Natural killer cell treated with Interleukin-12 subunit alpha and Interleukin-12 subunit beta and Interleukin-15 and Interleukin-18, amount 100 ng/mL, for 72 hours (primary cell): ENCODE data around the gene RPA4. TPM values are rescaled to one million over a fixed set of nuclear protein-coding genes. Genes with fewer than 3 reads are reported as not detected.
"Not testable (repeated sequence)": the region's sequence is repeated elsewhere in the genome, so short reads cannot be mapped to it uniquely, and the experiment has no call there.

Experiments used
- ATAC-seq, 2 donors: fragments of 150-1000 bp; cut with Tn5 transposase in 1 of 2; sonication (Bioruptor Pico), chemical (Tn5 transposase) in 1 of 2; 2 replicates each; pipeline ENCODE4 v1.10.0; 2021
- DNase-seq: peaks from one replicate; pipeline ENCODE4 v3.0.0; 2022; ENCODE audit warnings: low spot score
- H3K27ac Mint-ChIP-seq, 2 donors: 1 replicate in 1 of 2; 2 replicates in 1 of 2; pipeline ENCODE4 v1.8.0; 2022; ENCODE audit warnings: mixed read lengths in 2 of 2, mild to moderate bottlenecking in 1 of 2, moderate library complexity in 1 of 2
- H3K27me3 Mint-ChIP-seq, 2 donors: 1 replicate in 1 of 2; 2 replicates in 1 of 2; pipeline ENCODE4 v1.8.0; 2022; ENCODE audit warnings: mixed read lengths in 2 of 2
- H3K36me3 Mint-ChIP-seq: one replicate; pipeline ENCODE4 v1.8.0; 2022; ENCODE audit warnings: mixed read lengths
- H3K4me1 Mint-ChIP-seq, 2 donors: 1 replicate in 1 of 2; 2 replicates in 1 of 2; pipeline ENCODE4 v1.8.0; 2022; ENCODE audit warnings: low read depth in 2 of 2, mixed read lengths in 2 of 2, mild to moderate bottlenecking in 1 of 2
- H3K4me3 Mint-ChIP-seq: one replicate; pipeline ENCODE4 v1.8.0; 2022; ENCODE audit warnings: mixed read lengths
- H3K9me3 Mint-ChIP-seq: 2 replicates; pipeline ENCODE4 v1.8.0; 2022; ENCODE audit warnings: mixed read lengths
- total RNA-seq, 2 donors: library from RNA; stranded (reverse); gene quantifications; one replicate each; pipeline ENCODE4 v1.2.3, GENCODE V29; 2022

The RPA4 gene
- total RNA-seq: 1 to 10 TPM; 3.9 to 4.0 TPM

DNA sequence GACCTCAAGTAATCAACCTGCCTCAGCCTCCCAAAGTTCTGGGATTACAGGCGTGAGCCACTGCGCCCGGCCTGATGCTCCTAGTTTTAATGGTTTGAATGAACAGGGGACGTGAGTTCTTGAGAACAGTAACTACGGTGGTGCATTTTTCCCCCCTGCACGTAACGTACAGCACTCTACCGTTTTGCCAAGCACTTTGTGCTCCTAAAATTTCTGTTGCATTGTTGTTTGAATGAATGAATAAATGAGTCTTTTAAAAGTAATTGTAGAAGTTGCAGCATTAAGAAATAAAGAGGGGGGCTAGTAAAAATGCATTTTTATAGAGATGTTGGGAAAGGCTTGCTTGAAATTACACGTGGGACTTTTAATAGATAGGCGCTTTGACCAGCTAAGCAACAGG lies at the start of gene RPA4:
RPA4 (plus strand) TSS at position 301 of the 400 bp plus-strand sequence. CDS start 403 bp downstream, outside the sequence.
- DNase-seq: no peak
- no peak within 1 kb of the TSS for H3K4me3 Mint-ChIP-seq
- ATAC-seq: no peak
- no peaks in the 10 kb centered on the region for H3K9me3 Mint-ChIP-seq
- H3K4me1 Mint-ChIP-seq: no peaks in the 10 kb centered on the region
- H3K27me3 Mint-ChIP-seq: no peaks in the 10 kb centered on the region
- no peak within 1 kb of the TSS for H3K27ac Mint-ChIP-seq
- H3K36me3 Mint-ChIP-seq: no peaks in the 10 kb centered on the region

DNA sequence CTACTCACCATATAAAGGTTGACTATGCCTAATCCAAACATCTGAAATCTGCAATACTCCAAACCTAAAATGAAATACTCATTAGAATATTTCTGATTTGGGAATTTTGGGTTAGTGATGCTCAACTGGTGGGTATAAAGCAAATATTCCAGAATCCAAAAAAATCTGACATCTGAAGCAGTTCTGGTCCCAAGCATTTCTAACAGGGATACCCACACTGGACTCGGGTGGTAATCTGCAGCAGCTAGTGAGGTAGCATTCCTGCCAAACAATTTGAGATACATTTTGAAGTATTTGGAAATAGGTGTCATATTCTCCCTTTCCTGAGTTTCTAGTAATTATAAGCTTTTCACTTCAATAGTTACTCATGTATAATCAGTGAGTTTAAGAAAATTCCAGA lies 49.6 kb upstream of the RPA4 start:
- no peaks in the 10 kb centered on the region for H3K9me3 Mint-ChIP-seq
- no peak overlapping the region for H3K27ac Mint-ChIP-seq
- H3K36me3 Mint-ChIP-seq: no peaks in the 10 kb centered on the region
- no peak for ATAC-seq
- H3K27me3 Mint-ChIP-seq: no peaks in the 10 kb centered on the region
- H3K4me3 Mint-ChIP-seq: no peak overlapping the region
- no peaks in the 10 kb centered on the region for H3K4me1 Mint-ChIP-seq
- DNase-seq: no peak

DNA sequence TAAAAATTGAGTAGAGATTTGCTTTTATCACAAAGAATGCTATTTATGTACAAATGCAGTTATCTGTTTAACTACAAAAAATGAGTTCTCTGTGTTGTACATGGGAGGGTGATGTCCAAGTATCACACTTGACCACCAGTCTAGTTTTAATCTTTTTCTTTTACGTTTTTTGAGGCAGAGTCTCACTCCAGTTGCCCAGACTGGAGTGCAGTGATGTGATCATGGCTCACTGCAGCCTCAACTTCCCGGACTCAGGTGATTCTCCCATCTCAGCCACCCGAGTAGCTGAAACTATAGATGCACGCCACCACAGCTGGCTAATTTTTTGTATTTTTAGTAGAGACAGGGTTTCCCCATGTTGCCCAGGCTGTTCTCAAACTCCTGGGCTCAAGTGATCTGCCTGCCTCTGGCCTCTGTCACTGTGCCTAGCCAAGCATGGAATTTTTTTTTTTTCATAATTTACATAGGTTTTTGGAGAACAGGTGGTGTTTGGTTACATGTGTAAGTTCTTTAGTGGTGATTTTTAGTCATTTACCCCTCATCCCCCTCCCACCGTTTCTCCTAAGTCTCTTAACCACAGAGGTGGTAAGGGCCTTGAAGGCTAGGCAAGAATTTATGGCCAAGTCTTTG lies 47.9 kb upstream of the RPA4 start:
- ATAC-seq (no peak), DNase-seq (no peak)
- H3K36me3 Mint-ChIP-seq: no peaks in the 10 kb centered on the region
- no peaks in the 10 kb centered on the region for H3K27me3 Mint-ChIP-seq
- no peak overlapping the region for H3K27ac Mint-ChIP-seq
- no peaks in the 10 kb centered on the region for H3K4me1 Mint-ChIP-seq
- no peak overlapping the region for H3K4me3 Mint-ChIP-seq
- no peaks in the 10 kb centered on the region for H3K9me3 Mint-ChIP-seq

- Mint-ChIP-seq H3K27ac (no peak overlapping the region), H3K27me3 (no peaks in the 10 kb centered on the region), H3K36me3 (no peaks in the 10 kb centered on the region), H3K4me3 (no peak overlapping the region), H3K4me1 (no peaks in the 10 kb centered on the region), H3K9me3 (no peaks in the 10 kb centered on the region)
- no peak for ATAC-seq
- DNase-seq: no peak
Measured at GRCh38 chrX:96837808-96838207, 45.9 kb upstream of the RPA4 start.

- DNase-seq (no peak), ATAC-seq (no peak)
- Mint-ChIP-seq H3K27ac (no peak overlapping the region), H3K9me3 (no peaks in the 10 kb centered on the region), H3K4me1 (no peaks in the 10 kb centered on the region), H3K4me3 (no peak overlapping the region), H3K36me3 (no peaks in the 10 kb centered on the region), H3K27me3 (no peaks in the 10 kb centered on the region)
Measured at GRCh38 chrX:96838537-96838936, 45.2 kb upstream of the RPA4 start.

- Mint-ChIP-seq H3K36me3 (no peaks in the 10 kb centered on the region), H3K27ac (no peak overlapping the region)
- ATAC-seq: no peak
Measured at GRCh38 chrX:96841325-96841724, 42.4 kb upstream of the RPA4 start.

DNA sequence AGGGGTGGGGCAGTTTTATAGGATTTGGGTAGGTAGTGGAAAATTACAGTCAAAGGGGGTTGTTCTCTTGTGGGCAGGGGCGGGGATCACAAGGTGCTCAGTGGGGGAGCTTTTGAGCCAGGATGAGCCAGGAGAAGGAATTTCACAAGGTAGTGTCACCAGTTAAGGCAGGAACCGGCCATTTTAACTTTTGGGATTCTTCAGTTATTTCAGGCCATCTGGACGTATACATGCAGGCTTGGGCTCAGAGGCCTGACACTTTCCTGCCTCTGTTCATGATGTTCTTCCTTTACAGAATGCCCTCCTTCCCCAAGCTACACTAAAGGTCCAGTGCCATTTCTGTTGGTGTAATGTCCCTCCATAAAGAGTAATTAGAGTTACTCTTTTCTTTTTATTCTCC lies 41.8 kb upstream of the RPA4 start:
- not testable (repeated sequence) for H3K27ac Mint-ChIP-seq, H3K9me3 Mint-ChIP-seq, DNase-seq, ATAC-seq, H3K4me1 Mint-ChIP-seq, H3K27me3 Mint-ChIP-seq, H3K4me3 Mint-ChIP-seq, H3K36me3 Mint-ChIP-seq

More at GRCh38 chrX:96841325-96841724, 42.4 kb upstream of the RPA4 start:
- Mint-ChIP-seq H3K4me1 (no peaks in the 10 kb centered on the region), H3K4me3 (no peak overlapping the region), H3K9me3 (no peaks in the 10 kb centered on the region), H3K27me3 (no peaks in the 10 kb centered on the region)
- no peak for DNase-seq

- H3K36me3 Mint-ChIP-seq: no peaks in the 10 kb centered on the region
- no peak overlapping the region for H3K4me3 Mint-ChIP-seq
- no peak overlapping the region for H3K27ac Mint-ChIP-seq
- no peaks in the 10 kb centered on the region for H3K27me3 Mint-ChIP-seq
- no peaks in the 10 kb centered on the region for H3K9me3 Mint-ChIP-seq
- DNase-seq (no peak), ATAC-seq (no peak)
- H3K4me1 Mint-ChIP-seq: no peaks in the 10 kb centered on the region
Measured at GRCh38 chrX:96843566-96843965, 40.1 kb upstream of the RPA4 start.

DNA sequence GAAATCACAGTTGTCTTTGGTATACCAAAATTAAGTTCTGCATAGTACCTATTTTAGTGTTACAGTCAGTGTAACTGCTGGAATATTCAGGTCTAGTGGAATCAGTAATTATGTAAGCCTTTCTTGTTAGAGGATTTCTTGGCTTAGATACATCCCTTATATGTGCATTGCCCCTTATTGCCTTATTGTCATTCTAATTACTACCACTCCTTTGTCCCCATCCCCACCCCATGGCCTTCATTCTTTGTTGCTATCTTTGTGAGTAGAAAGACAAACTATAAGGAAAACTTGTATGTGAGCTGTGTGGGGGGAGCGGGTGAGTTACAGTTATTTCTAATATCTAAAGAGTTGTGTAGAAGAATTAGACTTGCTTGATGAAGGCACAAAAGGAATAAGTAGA lies 36.9 kb upstream of the RPA4 start:
- DNase-seq (no peak), ATAC-seq (no peak)
- Mint-ChIP-seq H3K27me3 (no peaks in the 10 kb centered on the region), H3K4me3 (no peak overlapping the region), H3K4me1 (no peaks in the 10 kb centered on the region), H3K9me3 (no peaks in the 10 kb centered on the region), H3K36me3 (no peaks in the 10 kb centered on the region), H3K27ac (no peak overlapping the region)

DNA sequence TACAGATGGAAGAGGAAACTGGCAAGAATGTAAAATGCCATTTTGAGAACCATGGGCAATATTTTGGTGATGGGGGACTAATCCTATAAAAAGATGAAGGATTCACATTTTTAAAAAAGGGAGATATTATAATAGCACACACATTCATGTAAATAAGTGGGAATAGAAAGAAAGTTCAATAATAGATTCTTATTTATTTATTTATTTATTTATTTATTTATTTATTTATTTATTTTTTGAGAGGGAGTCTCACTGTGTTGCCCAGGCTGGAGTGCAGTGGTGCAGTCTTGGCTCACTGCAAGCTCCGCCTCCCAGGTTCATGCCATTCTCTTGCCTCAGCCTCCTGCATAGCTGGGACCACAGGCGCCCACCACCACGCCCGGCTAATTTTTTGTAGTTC lies 24.3 kb upstream of the RPA4 start:
- H3K9me3 Mint-ChIP-seq, H3K4me3 Mint-ChIP-seq, H3K4me1 Mint-ChIP-seq, H3K36me3 Mint-ChIP-seq, DNase-seq, ATAC-seq, H3K27ac Mint-ChIP-seq, H3K27me3 Mint-ChIP-seq: not testable (repeated sequence)

- no peak overlapping the region for H3K27ac Mint-ChIP-seq
- DNase-seq: no peak
- no peaks in the 10 kb centered on the region for H3K27me3 Mint-ChIP-seq
Measured at GRCh38 chrX:96861218-96861617, 22.5 kb upstream of the RPA4 start.

DNA sequence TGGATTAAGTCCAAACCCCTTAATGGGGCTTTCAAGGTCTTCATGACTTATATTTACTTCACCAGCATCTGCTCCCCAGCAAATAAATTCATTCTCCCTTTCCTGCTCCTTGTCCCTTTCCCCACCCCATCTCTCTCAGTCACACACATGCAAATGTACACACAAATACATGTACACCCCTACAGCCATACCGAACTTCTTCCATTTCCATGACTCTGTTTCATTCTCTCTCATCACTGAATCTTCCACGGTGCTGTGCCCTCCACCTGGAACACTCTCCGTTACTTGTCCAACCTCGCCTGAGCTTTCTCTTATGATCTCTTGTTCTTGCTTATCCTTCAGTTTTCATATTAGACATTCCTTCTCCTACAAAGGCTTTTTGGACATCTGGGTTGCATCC lies 22.0 kb upstream of the RPA4 start:
- H3K36me3 Mint-ChIP-seq: no peaks in the 10 kb centered on the region
- H3K27ac Mint-ChIP-seq: no peak overlapping the region
- no peak overlapping the region for H3K4me3 Mint-ChIP-seq
- H3K9me3 Mint-ChIP-seq: no peaks in the 10 kb centered on the region
- DNase-seq: no peak
- peaks cover 0 to 9% of the 10 kb centered on the region in 2 donors for H3K4me1 Mint-ChIP-seq
- no peak for ATAC-seq
- H3K27me3 Mint-ChIP-seq: no peaks in the 10 kb centered on the region

More at GRCh38 chrX:96861218-96861617, 22.5 kb upstream of the RPA4 start:
- Mint-ChIP-seq H3K36me3 (no peaks in the 10 kb centered on the region), H3K9me3 (no peaks in the 10 kb centered on the region), H3K4me3 (no peak overlapping the region), H3K4me1 (peaks cover 0 to 9% of the 10 kb centered on the region in 2 donors)
- ATAC-seq: no peak

- Mint-ChIP-seq H3K4me1 (no peaks in the 10 kb centered on the region), H3K36me3 (no peaks in the 10 kb centered on the region), H3K4me3 (no peak overlapping the region), H3K27ac (no peak overlapping the region), H3K9me3 (no peaks in the 10 kb centered on the region), H3K27me3 (no peaks in the 10 kb centered on the region)
- ATAC-seq: no peak
- DNase-seq: no peak
Measured at GRCh38 chrX:96884027-96884426, 319 bp downstream of the RPA4 start.

- DNase-seq (no peak), ATAC-seq (no peak)
- H3K27me3 Mint-ChIP-seq: no peaks in the 10 kb centered on the region
- H3K27ac Mint-ChIP-seq: no peak overlapping the region
- no peaks in the 10 kb centered on the region for H3K36me3 Mint-ChIP-seq
- no peaks in the 10 kb centered on the region for H3K4me1 Mint-ChIP-seq
- no peak overlapping the region for H3K4me3 Mint-ChIP-seq
- no peaks in the 10 kb centered on the region for H3K9me3 Mint-ChIP-seq
Measured at GRCh38 chrX:96889726-96890125, 6.0 kb downstream of the RPA4 start.

- peaks cover 0 to 2% of the 10 kb centered on the region in 2 donors for H3K27me3 Mint-ChIP-seq
- ATAC-seq (no peak), DNase-seq (no peak)
- H3K4me1 Mint-ChIP-seq: peaks cover 0 to 1% of the 10 kb centered on the region in 2 donors
- no peaks in the 10 kb centered on the region for H3K36me3 Mint-ChIP-seq
- H3K9me3 Mint-ChIP-seq: no peaks in the 10 kb centered on the region
- no peak overlapping the region for H3K4me3 Mint-ChIP-seq
- no peak overlapping the region for H3K27ac Mint-ChIP-seq
Measured at GRCh38 chrX:96906741-96907140, 23.0 kb downstream of the RPA4 start.
